GM21717 (cell line): ENCODE measurements around the gene SPATA3.
A peak's percentile ranks its signal among the peaks of the same experiment; 100 is the strongest.

Source experiments
- ATAC-seq: cut with Tn5 transposase; IDR thresholded peaks from one replicate; pipeline ENCODE4 v1.9.1; 2021; ENCODE audit warnings: mild to moderate bottlenecking, moderate library complexity; ENCODE audit not compliant: unreplicated experiment

Gene SPATA3

GRCh38 chr2:230995821-230996220 lies at the start of gene SPATA3:
SPATA3 (plus strand) TSS chr2:230996121; CDS start chr2:230996234, 113 bp downstream.
- ATAC-seq: no peak

GRCh38 chr2:230946429-230947234 lies 49.3 kb upstream of the SPATA3 start:
- no peak for ATAC-seq

- ATAC-seq: no peak
Observed at GRCh38 chr2:230947235-230947576, 48.7 kb upstream of the SPATA3 start.

- peak; percentile 45 for ATAC-seq
Observed at GRCh38 chr2:230947908-230948365, 48.0 kb upstream of the SPATA3 start.

GRCh38 chr2:230949966-230950873 lies 45.7 kb upstream of the SPATA3 start:
- peak; percentile 55 for ATAC-seq

- no peak for ATAC-seq
Observed at GRCh38 chr2:230950874-230951339, 45.0 kb upstream of the SPATA3 start.

GRCh38 chr2:230951396-230951795 lies 44.5 kb upstream of the SPATA3 start:
- ATAC-seq: no peak

GRCh38 chr2:230952226-230952956 lies 43.5 kb upstream of the SPATA3 start:
- ATAC-seq: no peak

GRCh38 chr2:230953845-230954244 lies 42.1 kb upstream of the SPATA3 start:
- ATAC-seq: peak; percentile 31

GRCh38 chr2:230954746-230955145 lies 41.2 kb upstream of the SPATA3 start:
- no peak for ATAC-seq

GRCh38 chr2:230955163-230955737 lies 40.7 kb upstream of the SPATA3 start:
- ATAC-seq: no peak

- ATAC-seq: peak; percentile 55
Observed at GRCh38 chr2:230956827-230957755, 38.8 kb upstream of the SPATA3 start.

GRCh38 chr2:230957756-230958391 lies 38.0 kb upstream of the SPATA3 start:
- no peak for ATAC-seq

- no peak for ATAC-seq
Observed at GRCh38 chr2:230958820-230959756, 36.8 kb upstream of the SPATA3 start.

GRCh38 chr2:230960026-230960425 lies 35.9 kb upstream of the SPATA3 start:
- no peak for ATAC-seq

- no peak for ATAC-seq
Observed at GRCh38 chr2:230961091-230961491, 34.8 kb upstream of the SPATA3 start.

- no peak for ATAC-seq
Observed at GRCh38 chr2:230964136-230964730, 31.7 kb upstream of the SPATA3 start.

- no peak for ATAC-seq
Observed at GRCh38 chr2:230967113-230967512, 28.8 kb upstream of the SPATA3 start.
